ENCODE data around the gene FGF2.

FGF2 gene

GRCh38 chr4:122797405-122798094 is 29.1 kb upstream of the FGF2 start:
- TF ChIP-seq FOXP2 (optimal IDR thresholded peaks at IDR 0.05; ENCODE audit: borderline replicate concordance, extremely low read depth, extremely low read length, insufficient read depth) (no peak), REST (IDR thresholded peaks at IDR 0.05; ENCODE audit: insufficient read depth in 1 of 2, low read depth in 2 of 2, low read length in 2 of 2) (no peak), SIN3A (IDR thresholded peaks at IDR 0.05; ENCODE audit: borderline replicate concordance, insufficient read depth, low read length) (no peak), TAF1 (IDR thresholded peaks at IDR 0.05; ENCODE audit: borderline replicate concordance, insufficient read depth, low read length) (no peak), POLR2AphosphoS5 (IDR thresholded peaks at IDR 0.05; ENCODE audit: low read depth, low read length) (no peak)

GRCh38 chr4:122798101-122798500 is 28.5 kb upstream of the FGF2 start:
- TF ChIP-seq POLR2AphosphoS5 (IDR thresholded peaks at IDR 0.05; ENCODE audit: low read depth, low read length) (no peak), TAF1 (IDR thresholded peaks at IDR 0.05; ENCODE audit: borderline replicate concordance, insufficient read depth, low read length) (no peak), FOXP2 (optimal IDR thresholded peaks at IDR 0.05; ENCODE audit: borderline replicate concordance, extremely low read depth, extremely low read length, insufficient read depth) (no peak), SIN3A (IDR thresholded peaks at IDR 0.05; ENCODE audit: borderline replicate concordance, insufficient read depth, low read length) (no peak), REST (IDR thresholded peaks at IDR 0.05; ENCODE audit: insufficient read depth in 1 of 2, low read depth in 2 of 2, low read length in 2 of 2) (no peak)

GRCh38 chr4:122798917-122799316 is 27.7 kb upstream of the FGF2 start:
- TF ChIP-seq REST (IDR thresholded peaks at IDR 0.05; ENCODE audit: insufficient read depth in 1 of 2, low read depth in 2 of 2, low read length in 2 of 2) (no peak), FOXP2 (optimal IDR thresholded peaks at IDR 0.05; ENCODE audit: borderline replicate concordance, extremely low read depth, extremely low read length, insufficient read depth) (no peak), TAF1 (IDR thresholded peaks at IDR 0.05; ENCODE audit: borderline replicate concordance, insufficient read depth, low read length) (no peak), POLR2AphosphoS5 (IDR thresholded peaks at IDR 0.05; ENCODE audit: low read depth, low read length) (no peak), SIN3A (IDR thresholded peaks at IDR 0.05; ENCODE audit: borderline replicate concordance, insufficient read depth, low read length) (no peak)

GRCh38 chr4:122803788-122804208 is 22.8 kb upstream of the FGF2 start:
- TF ChIP-seq POLR2AphosphoS5 (IDR thresholded peaks at IDR 0.05; ENCODE audit: low read depth, low read length) (no peak), FOXP2 (optimal IDR thresholded peaks at IDR 0.05; ENCODE audit: borderline replicate concordance, extremely low read depth, extremely low read length, insufficient read depth) (no peak), SIN3A (IDR thresholded peaks at IDR 0.05; ENCODE audit: borderline replicate concordance, insufficient read depth, low read length) (no peak), TAF1 (IDR thresholded peaks at IDR 0.05; ENCODE audit: borderline replicate concordance, insufficient read depth, low read length) (no peak)

- no peak for TF ChIP-seq SIN3A (IDR thresholded peaks at IDR 0.05; ENCODE audit: borderline replicate concordance, insufficient read depth, low read length)
- no peak for TF ChIP-seq TAF1 (IDR thresholded peaks at IDR 0.05; ENCODE audit: borderline replicate concordance, insufficient read depth, low read length)
- TF ChIP-seq POLR2AphosphoS5 (IDR thresholded peaks at IDR 0.05; ENCODE audit: low read depth, low read length) = no peak
- no peak for TF ChIP-seq REST (IDR thresholded peaks at IDR 0.05; ENCODE audit: insufficient read depth in 1 of 2, low read depth in 2 of 2, low read length in 2 of 2)
- TF ChIP-seq FOXP2 (optimal IDR thresholded peaks at IDR 0.05; ENCODE audit: borderline replicate concordance, extremely low read depth, extremely low read length, insufficient read depth) = no peak
Measured at GRCh38 chr4:122806981-122807679, 19.5 kb upstream of the FGF2 start.

Measured in PFSK-1 (cell line).